ENCODE data around the gene NPM3. TPM values are rescaled to one million over a fixed set of nuclear protein-coding genes. Genes with fewer than 3 reads are reported as not detected.

Gene NPM3
- total RNA-seq, 2 donors from 2014 or later, result 16.3 to 19.9 TPM

- no peak for TF ChIP-seq CTCF (IDR thresholded peaks at IDR 0.05)
- H3K9me3 ChIP-seq, result no peaks in the 10 kb centered on the region
- no peaks in the 10 kb centered on the region for H3K27me3 ChIP-seq (replicated peaks; ENCODE audit: insufficient read depth)
- peak overlapping the region; percentile 98 for H3K4me3 ChIP-seq
- no peaks in the 10 kb centered on the region for H3K36me3 ChIP-seq
- peaks cover 17 to 46% of the 10 kb centered on the region in 2 donors for H3K4me1 ChIP-seq (ENCODE audit: control insufficient read depth in 1 of 2, low read depth in 2 of 2)
- DNase-seq (ENCODE audit: low spot score) (no peak), ATAC-seq (ENCODE audit: insufficient number of reproducible peaks, low FRiP score, low read depth) (no peak)
- H3K27ac ChIP-seq, result peak overlapping the region; percentile 84 to 94
These were observed 33.7 kb upstream of the NPM3 start for GRCh38 chr10:101816913-101817336.

GRCh38 chr10:101816376-101816775 is 33.1 kb upstream of the NPM3 start:
- ATAC-seq (ENCODE audit: insufficient number of reproducible peaks, low FRiP score, low read depth), result no peak
- Histone ChIP-seq H3K27me3 (replicated peaks; ENCODE audit: insufficient read depth) (no peaks in the 10 kb centered on the region), H3K36me3 (no peaks in the 10 kb centered on the region), H3K4me1 (ENCODE audit: control insufficient read depth in 1 of 2, low read depth in 2 of 2) (peaks cover 19 to 51% of the 10 kb centered on the region in 2 donors), H3K9me3 (no peaks in the 10 kb centered on the region), H3K4me3 (peak overlapping the region; percentile 98), H3K27ac (no peak overlapping the region)
- TF ChIP-seq CTCF (IDR thresholded peaks at IDR 0.05), result no peak
- no peak for DNase-seq (ENCODE audit: low spot score)

- Histone ChIP-seq H3K27me3 (replicated peaks; ENCODE audit: insufficient read depth) (no peaks in the 10 kb centered on the region), H3K4me3 (peak overlapping the region; percentile 98), H3K27ac (no peak overlapping the region), H3K36me3 (peaks cover 10% of the 10 kb centered on the region), H3K9me3 (no peaks in the 10 kb centered on the region), H3K4me1 (ENCODE audit: control insufficient read depth in 1 of 2, low read depth in 2 of 2) (peaks cover 19 to 60% of the 10 kb centered on the region in 2 donors)
- TF ChIP-seq CTCF (IDR thresholded peaks at IDR 0.05), result no peak
- ATAC-seq (ENCODE audit: insufficient number of reproducible peaks, low FRiP score, low read depth) (no peak), DNase-seq (ENCODE audit: low spot score) (no peak)
These were observed 31.3 kb upstream of the NPM3 start for GRCh38 chr10:101814466-101815071.

- H3K36me3 ChIP-seq, result peaks cover 20% of the 10 kb centered on the region
- H3K27me3 ChIP-seq (replicated peaks; ENCODE audit: insufficient read depth), result no peaks in the 10 kb centered on the region
- H3K4me1 ChIP-seq (ENCODE audit: control insufficient read depth in 1 of 2, low read depth in 2 of 2), result peaks cover 19 to 57% of the 10 kb centered on the region in 2 donors
- ATAC-seq (ENCODE audit: insufficient number of reproducible peaks, low FRiP score, low read depth) (no peak), DNase-seq (ENCODE audit: low spot score) (no peak)
- TF ChIP-seq CTCF (IDR thresholded peaks at IDR 0.05), result no peak
- no peak overlapping the region for H3K4me3 ChIP-seq
- no peaks in the 10 kb centered on the region for H3K9me3 ChIP-seq
- H3K27ac ChIP-seq, result no peak overlapping the region
These were observed 29.4 kb upstream of the NPM3 start for GRCh38 chr10:101812606-101813005.

- peaks cover 66% of the 10 kb centered on the region for H3K36me3 ChIP-seq
- H3K27ac ChIP-seq, result no peak overlapping the region
- DNase-seq (ENCODE audit: low spot score) (no peak), ATAC-seq (ENCODE audit: insufficient number of reproducible peaks, low FRiP score, low read depth) (no peak)
- no peaks in the 10 kb centered on the region for H3K9me3 ChIP-seq
- no peak for TF ChIP-seq CTCF (IDR thresholded peaks at IDR 0.05)
- peaks cover 4 to 22% of the 10 kb centered on the region in 2 donors for H3K4me1 ChIP-seq (ENCODE audit: control insufficient read depth in 1 of 2, low read depth in 2 of 2)
- H3K4me3 ChIP-seq, result no peak overlapping the region
- no peaks in the 10 kb centered on the region for H3K27me3 ChIP-seq (replicated peaks; ENCODE audit: insufficient read depth)
These were observed 23.9 kb upstream of the NPM3 start for GRCh38 chr10:101807158-101807557.
